Liver (tissue), 3 donors: ENCODE data around the gene KHDRBS2.

ENCODE experiments used
- CTCF ChIP-seq: fragments of 150-350 bp; IDR thresholded peaks from 2 replicates; pipeline ENCODE4 v1.5.1; 2017; ENCODE audit warnings: improper control_type of control experiment, low read depth, low read length; ENCODE audit not compliant: missing input control
- EGR1 ChIP-seq, 2 donors: IDR thresholded peaks; 2 replicates each; pipeline ENCODE4 v1.6.1; 2016 to 2018; ENCODE audit warnings: antibody characterized with exemption in 2 of 2, low read depth in 2 of 2
- FOXA1 ChIP-seq: IDR thresholded peaks from 2 replicates; pipeline ENCODE4 v1.6.1; 2016; ENCODE audit warnings: antibody characterized with exemption
- GABPA ChIP-seq, 2 donors: IDR thresholded peaks in 1 of 2; conservative IDR thresholded peaks in 1 of 2; 2 replicates each; pipeline ENCODE4 v1.6.1; 2016; ENCODE audit warnings: antibody characterized with exemption in 2 of 2, mild to moderate bottlenecking in 1 of 2, moderate library complexity in 1 of 2
- HNF4A ChIP-seq, 2 donors: conservative IDR thresholded peaks; 2 replicates each; pipeline ENCODE4 v1.6.1; 2016; ENCODE audit warnings: antibody characterized with exemption in 2 of 2, mild to moderate bottlenecking in 2 of 2
- JUND ChIP-seq, 2 donors: IDR thresholded peaks; 2 replicates each; pipeline ENCODE4 v1.6.1; 2016; ENCODE audit warnings: antibody characterized with exemption in 2 of 2
- MAX ChIP-seq: IDR thresholded peaks from 2 replicates; pipeline ENCODE4 v1.6.1; 2016; ENCODE audit warnings: antibody characterized with exemption
- NR2F2 ChIP-seq: IDR thresholded peaks from 2 replicates; pipeline ENCODE4 v1.6.1; 2016; ENCODE audit warnings: antibody characterized with exemption
- REST ChIP-seq: IDR thresholded peaks from 2 replicates; pipeline ENCODE4 v1.6.1; 2016; ENCODE audit warnings: antibody characterized with exemption, mild to moderate bottlenecking
- SP1 ChIP-seq: IDR thresholded peaks from 2 replicates; pipeline ENCODE4 v1.6.1; 2018; ENCODE audit warnings: antibody characterized with exemption, mild to moderate bottlenecking
- TAF1 ChIP-seq: conservative IDR thresholded peaks from 2 replicates; pipeline ENCODE4 v1.6.1; 2016; ENCODE audit warnings: antibody characterized with exemption, mild to moderate bottlenecking
- YY1 ChIP-seq: IDR thresholded peaks from 2 replicates; pipeline ENCODE4 v1.6.1; 2016; ENCODE audit warnings: antibody characterized with exemption, mild to moderate bottlenecking
- ZBTB33 ChIP-seq: IDR thresholded peaks from 2 replicates; pipeline ENCODE4 v1.6.1; 2016; ENCODE audit warnings: antibody characterized with exemption
- donor health status: healthy.
- donor health status: healthy.

GRCh38 chr6:61959196-61959595, 326.8 kb downstream of the KHDRBS2 start:
- no peak for TF ChIP-seq CTCF
- no peak for TF ChIP-seq YY1
- TF ChIP-seq FOXA1: no peak
- no peak for TF ChIP-seq GABPA (IDR thresholded peaks at IDR 0.05 in 1 of 2, conservative IDR thresholded peaks at IDR 0.05 in 1 of 2)
- TF ChIP-seq MAX: no peak
- no peak for TF ChIP-seq ZBTB33
- no peak for TF ChIP-seq NR2F2
- TF ChIP-seq REST: no peak
- no peak for TF ChIP-seq TAF1
- no peak for TF ChIP-seq JUND (IDR thresholded peaks at IDR 0.05)
- TF ChIP-seq SP1: no peak
- no peak for TF ChIP-seq HNF4A (conservative IDR thresholded peaks at IDR 0.05)
- TF ChIP-seq EGR1 (IDR thresholded peaks at IDR 0.05; ENCODE audit: low read depth in 2 of 2): no peak
